HL-60 (cell line): ENCODE results near the gene SLBP.

Source experiments
- CTCF ChIP-seq: IDR thresholded peaks from one replicate; pipeline ENCODE4 v1.5.1; 2011; ENCODE audit warnings: low read length, control low read depth, inconsistent platforms; ENCODE audit not compliant: insufficient read depth
- GABPA ChIP-seq: IDR thresholded peaks from 2 replicates; pipeline ENCODE4 v1.6.1; 2012; ENCODE audit warnings: low read depth
- POLR2AphosphoS5 ChIP-seq: IDR thresholded peaks from 2 replicates; pipeline ENCODE4 v1.6.1; 2012; ENCODE audit warnings: low read depth
- REST ChIP-seq: IDR thresholded peaks from 2 replicates; pipeline ENCODE4 v1.6.1; 2012; ENCODE audit warnings: low read depth; ENCODE audit not compliant: insufficient replicate concordance

GRCh38 chr4:1737666-1738065 is 25.5 kb upstream of the SLBP start:
- no peak for TF ChIP-seq CTCF
- TF ChIP-seq GABPA: no peak
- no peak for TF ChIP-seq POLR2AphosphoS5
- no peak for TF ChIP-seq REST
